Panc1 (cell line): ENCODE measurements around the gene ADPRHL1.

Source experiments
- SIN3A ChIP-seq: IDR thresholded peaks from 2 replicates; pipeline ENCODE4 v1.6.1; 2012; ENCODE audit warnings: low read depth, mild to moderate bottlenecking, low read length, moderate library complexity, borderline replicate concordance; ENCODE audit not compliant: insufficient read depth
- TCF7L2 ChIP-seq: IDR thresholded peaks from 2 replicates; pipeline ENCODE4 v1.6.1; 2011; ENCODE audit warnings: mild to moderate bottlenecking, low read depth, low read length, inconsistent platforms
- TF ChIP-seq, protein P1 (sequence below): fragments of 450-650 bp; IDR thresholded peaks from 2 replicates; pipeline ENCODE4 v1.5.1; 2017; ENCODE audit warnings: mild to moderate bottlenecking
- TF ChIP-seq, protein P2 (sequence below), 2 experiments: IDR thresholded peaks; 2 replicates each; pipeline ENCODE4 v1.6.1; 2011 to 2012; ENCODE audit warnings: low read depth in 2 of 2, control low read depth in 1 of 2, low read length in 1 of 2, mild to moderate bottlenecking in 1 of 2, moderate library complexity in 1 of 2; ENCODE audit not compliant: insufficient read depth in 1 of 2

DNA sequence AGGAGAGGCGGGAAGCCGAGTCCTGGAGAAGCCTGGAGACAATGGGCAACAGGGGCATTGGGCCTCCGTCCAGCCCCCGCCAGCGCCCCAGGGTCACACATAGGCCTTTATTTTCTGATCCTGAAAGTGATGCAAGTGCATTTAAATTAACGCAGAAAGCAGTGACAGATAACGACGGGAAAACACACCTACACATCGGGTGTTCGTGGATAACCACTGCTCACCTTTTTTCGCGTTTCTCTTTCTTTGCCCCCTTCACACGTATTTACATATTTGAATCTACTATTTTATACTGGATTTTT lies 59.0 kb downstream of the ADPRHL1 start:
- TF ChIP-seq, protein P1, sequence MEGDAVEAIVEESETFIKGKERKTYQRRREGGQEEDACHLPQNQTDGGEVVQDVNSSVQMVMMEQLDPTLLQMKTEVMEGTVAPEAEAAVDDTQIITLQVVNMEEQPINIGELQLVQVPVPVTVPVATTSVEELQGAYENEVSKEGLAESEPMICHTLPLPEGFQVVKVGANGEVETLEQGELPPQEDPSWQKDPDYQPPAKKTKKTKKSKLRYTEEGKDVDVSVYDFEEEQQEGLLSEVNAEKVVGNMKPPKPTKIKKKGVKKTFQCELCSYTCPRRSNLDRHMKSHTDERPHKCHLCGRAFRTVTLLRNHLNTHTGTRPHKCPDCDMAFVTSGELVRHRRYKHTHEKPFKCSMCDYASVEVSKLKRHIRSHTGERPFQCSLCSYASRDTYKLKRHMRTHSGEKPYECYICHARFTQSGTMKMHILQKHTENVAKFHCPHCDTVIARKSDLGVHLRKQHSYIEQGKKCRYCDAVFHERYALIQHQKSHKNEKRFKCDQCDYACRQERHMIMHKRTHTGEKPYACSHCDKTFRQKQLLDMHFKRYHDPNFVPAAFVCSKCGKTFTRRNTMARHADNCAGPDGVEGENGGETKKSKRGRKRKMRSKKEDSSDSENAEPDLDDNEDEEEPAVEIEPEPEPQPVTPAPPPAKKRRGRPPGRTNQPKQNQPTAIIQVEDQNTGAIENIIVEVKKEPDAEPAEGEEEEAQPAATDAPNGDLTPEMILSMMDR, result no peak; the same call in 1 of the 2 replicates
- TF ChIP-seq, protein P2, sequence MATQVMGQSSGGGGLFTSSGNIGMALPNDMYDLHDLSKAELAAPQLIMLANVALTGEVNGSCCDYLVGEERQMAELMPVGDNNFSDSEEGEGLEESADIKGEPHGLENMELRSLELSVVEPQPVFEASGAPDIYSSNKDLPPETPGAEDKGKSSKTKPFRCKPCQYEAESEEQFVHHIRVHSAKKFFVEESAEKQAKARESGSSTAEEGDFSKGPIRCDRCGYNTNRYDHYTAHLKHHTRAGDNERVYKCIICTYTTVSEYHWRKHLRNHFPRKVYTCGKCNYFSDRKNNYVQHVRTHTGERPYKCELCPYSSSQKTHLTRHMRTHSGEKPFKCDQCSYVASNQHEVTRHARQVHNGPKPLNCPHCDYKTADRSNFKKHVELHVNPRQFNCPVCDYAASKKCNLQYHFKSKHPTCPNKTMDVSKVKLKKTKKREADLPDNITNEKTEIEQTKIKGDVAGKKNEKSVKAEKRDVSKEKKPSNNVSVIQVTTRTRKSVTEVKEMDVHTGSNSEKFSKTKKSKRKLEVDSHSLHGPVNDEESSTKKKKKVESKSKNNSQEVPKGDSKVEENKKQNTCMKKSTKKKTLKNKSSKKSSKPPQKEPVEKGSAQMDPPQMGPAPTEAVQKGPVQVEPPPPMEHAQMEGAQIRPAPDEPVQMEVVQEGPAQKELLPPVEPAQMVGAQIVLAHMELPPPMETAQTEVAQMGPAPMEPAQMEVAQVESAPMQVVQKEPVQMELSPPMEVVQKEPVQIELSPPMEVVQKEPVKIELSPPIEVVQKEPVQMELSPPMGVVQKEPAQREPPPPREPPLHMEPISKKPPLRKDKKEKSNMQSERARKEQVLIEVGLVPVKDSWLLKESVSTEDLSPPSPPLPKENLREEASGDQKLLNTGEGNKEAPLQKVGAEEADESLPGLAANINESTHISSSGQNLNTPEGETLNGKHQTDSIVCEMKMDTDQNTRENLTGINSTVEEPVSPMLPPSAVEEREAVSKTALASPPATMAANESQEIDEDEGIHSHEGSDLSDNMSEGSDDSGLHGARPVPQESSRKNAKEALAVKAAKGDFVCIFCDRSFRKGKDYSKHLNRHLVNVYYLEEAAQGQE (IDR thresholded peaks at IDR 0.05; ENCODE audit: insufficient read depth in 1 of 2, low read depth in 2 of 2, low read length in 1 of 2), result no peak
- TF ChIP-seq TCF7L2 (no peak), SIN3A (no peak)
